Activated CD4-positive, alpha-beta T cell treated with anti-CD3 and anti-CD28 coated beads, Interleukin-2, amount 50 U/mL, for 24 hours (primary cell): ENCODE results near the gene ASMTL.
"Not testable (repeated sequence)": the region's sequence is repeated elsewhere in the genome, so short reads cannot be mapped to it uniquely, and the experiment has no call there.

Experiments used
- DNase-seq, 2 donors: peaks; one replicate each; pipeline ENCODE4 v3.0.0-alpha.2; 2020; ENCODE audit warnings: low read depth in 1 of 2, low spot score in 1 of 2

Gene ASMTL

DNA sequence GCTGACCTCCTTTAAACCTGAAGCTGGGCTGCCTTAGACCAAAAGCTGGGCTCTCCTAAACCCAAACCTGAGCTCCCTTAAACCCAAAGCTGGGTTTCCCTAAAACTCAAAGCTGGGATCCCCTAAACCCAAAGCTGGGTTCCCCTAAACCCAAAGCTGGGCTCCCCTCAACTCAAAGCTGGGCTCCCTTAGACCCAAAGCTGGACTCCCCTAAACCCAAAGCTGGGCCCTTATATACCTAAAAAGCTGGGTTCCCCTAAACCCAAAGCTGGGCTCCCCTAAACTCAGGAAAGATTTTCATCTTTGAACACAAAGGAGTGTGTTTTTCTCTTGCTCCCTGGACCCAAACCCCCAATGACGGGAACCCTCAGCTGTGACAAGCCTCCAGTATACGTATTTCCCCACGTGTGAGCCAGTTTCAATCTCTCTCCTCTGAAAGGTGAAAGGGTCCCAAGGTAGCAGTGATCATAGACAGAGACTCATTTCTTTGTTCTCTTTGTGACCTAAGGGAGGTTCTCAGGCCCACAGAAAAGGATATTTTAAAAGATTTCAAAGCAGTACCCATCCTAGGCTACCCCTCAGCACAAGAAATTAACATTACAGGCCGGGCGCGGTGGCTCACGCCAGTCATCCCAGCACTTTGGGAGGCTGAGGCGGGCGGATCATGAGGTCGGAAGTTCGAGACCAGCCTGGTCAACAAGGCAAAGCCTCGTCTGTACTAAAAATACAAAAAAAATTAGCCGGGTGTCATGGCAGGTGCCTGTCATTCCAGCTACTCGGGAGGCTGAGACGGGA, 31.3 kb upstream of the ASMTL start:
- no peak for DNase-seq

DNA sequence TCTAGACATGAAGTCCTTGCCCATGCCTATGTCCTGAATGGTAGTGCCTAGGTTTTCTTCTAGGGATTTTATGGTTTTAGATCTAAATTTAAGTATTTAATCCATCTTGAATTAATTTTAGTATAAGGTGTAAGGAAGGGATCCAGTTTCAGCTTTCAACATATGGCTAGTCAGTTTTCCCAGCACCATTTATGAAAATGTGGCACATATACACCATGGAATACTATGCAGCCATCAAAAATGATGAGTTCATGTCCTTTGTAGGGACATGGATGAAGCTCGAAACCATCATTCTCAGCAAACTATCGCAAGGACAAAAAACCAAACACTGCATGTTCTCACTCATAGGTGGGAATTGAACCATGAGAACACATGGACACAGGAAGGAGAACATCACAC, 29.8 kb upstream of the ASMTL start:
- not testable (repeated sequence) for DNase-seq

DNA sequence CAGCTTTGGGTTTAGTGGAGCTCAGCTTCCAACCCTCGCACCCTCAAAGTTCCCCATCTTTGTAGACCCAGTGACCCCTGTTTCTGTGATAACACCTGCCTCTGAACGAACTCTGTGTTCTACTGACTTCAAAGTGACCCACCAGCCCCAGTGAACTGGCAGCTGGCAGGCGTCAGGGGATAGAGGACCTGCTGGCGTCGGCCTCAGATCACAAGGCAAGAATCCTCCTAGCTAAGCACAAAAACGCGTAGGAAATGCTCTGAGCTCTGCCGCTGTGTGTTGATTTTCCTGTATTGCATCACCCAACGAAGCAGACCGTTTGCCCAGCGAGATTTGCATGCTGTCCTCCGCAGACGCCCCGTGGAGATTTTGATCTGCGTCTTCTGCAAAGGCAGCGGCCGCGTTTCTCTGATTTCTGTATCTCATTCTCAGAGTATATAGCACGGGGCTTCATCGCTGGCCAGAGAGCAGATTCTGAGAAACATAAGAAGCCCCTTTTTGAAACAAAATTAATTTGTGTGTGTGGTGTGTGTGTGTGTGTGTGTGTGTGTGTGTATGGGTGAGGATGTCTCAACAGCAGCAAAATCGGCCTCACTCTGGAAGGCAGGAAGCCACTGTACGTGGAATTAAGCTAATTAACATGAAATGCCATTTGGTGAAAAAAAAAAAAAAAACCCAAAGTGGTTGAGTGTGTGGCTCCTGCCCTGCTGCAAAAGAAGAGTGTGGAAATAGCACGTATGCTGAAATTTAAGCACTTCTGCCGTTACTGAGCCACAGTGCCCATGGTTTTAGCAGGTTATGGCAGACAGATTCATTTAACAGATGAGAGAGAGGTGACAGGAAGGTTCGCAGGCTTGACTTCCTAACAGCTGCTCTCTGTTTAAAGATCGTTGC, 29.2 kb upstream of the ASMTL start:
- DNase-seq: peak; percentile 50 to 71

DNA sequence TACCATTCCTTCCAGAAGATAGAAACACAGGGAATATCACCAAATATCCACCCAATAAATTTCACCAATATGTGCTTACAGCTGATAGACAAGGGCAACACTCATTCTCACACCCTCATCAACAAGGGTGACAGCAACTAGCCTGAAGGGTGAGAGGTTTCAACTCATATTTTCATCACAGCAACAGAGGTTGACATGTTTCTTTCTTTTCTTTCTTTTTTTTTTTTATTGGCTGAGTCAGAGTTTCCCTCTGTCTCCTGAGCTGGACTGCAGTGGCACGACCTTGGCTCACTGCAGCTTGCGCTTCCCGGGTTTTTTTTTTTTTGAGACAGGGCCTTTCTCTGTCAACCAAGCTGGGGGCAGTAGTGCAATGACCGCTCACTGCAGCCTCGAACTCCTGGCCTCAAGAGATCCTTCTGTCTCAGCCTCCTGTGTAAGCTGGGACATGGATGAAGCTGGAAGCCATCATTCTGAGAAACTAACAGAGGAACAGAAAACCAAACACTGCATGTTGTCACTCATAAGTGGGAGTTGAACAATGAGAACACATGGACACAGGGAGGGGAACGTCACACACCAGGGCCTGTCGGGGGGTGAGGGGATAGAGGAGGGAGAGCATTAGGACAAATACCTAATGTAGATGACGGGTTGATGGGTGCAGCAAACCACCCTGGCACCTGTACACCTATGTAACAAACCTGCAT, 27.5 kb upstream of the ASMTL start:
- DNase-seq: no peak

DNA sequence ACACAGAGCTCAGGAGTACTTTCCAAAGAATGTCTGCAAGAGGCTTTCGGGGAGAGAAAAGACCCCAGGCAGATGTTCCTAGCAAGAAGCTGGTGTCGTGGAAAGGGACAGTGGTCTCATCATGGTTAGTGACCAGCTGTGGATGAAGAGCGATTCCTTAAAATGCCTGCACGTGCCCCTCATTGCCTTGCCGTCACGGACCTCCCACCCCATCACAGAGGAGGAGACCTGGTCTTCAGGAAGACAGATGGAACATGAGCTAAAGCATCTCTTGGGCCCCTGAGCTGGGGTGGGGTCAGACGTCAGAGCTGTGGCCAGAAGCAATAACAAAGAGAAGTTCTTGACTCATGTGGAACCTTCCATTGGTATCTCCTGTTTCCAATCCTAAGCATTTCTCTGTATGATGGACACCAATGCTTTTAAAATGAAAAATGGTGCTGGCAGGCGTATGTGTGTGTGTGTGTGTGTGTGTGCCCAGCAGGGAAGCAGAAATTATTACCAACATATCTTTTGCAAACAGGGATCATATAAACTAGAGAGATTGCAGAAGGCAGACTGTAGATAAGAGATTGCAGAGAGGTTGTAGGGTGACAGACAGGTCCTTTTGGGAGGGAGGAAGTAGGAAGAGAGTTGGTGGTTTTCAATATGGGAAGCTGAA, 25.2 kb upstream of the ASMTL start:
- DNase-seq: no peak

DNA sequence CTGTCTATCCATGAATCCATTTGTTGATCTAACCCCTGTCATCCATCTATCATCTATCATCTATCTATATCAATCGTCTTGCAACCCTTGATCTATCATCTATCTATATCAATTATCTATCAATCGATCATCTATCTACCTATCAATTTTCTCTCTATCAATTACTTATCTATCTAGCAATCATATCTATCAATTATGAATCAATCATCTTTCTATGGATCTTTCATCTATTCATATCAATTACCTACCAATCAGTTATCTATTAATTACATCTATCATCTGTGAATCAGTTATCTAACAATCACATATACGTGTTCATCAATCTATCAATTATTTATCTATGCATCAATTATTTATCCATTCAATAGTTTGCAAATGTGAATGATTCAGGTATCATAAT, 24.5 kb upstream of the ASMTL start:
- no peak for DNase-seq

DNA sequence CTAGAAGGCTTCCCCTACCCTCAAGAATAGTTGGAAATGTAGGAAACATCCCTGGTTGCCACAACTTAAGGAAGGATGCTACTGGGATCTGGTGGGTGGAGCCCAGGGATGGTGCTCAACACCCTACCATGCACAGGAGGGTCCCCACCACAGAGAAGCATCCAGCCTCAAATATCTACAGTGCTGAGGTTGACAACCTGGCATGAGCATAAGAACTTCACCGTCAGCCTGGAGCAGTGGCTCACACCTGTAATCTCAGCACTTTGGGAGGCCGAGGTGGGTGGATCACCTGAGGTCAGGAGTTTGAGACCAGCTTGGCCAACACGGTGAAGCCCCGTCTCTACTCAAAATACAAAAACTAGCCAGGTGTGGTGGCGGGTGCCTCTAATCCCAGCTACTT, 24.0 kb upstream of the ASMTL start:
- DNase-seq: no peak

DNA sequence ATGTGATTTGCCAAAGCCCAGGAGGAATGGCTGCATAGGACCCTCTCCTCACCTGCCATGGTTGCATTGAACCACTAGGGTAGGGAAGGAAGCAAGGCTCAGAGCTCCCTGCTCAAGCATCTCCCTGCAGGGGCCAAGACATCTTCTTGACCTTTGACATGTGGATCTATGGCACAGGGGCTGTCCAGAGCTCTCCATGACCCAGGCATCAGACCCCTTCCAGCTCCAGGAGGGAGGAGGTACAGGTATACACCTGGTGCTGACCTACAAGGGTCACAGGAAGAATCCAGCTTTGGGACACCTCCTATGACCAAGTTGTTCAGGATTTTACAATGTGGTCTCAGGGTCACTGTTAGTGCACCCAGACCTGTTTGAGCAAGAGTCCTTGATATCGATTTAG, 23.2 kb upstream of the ASMTL start:
- no peak for DNase-seq

DNA sequence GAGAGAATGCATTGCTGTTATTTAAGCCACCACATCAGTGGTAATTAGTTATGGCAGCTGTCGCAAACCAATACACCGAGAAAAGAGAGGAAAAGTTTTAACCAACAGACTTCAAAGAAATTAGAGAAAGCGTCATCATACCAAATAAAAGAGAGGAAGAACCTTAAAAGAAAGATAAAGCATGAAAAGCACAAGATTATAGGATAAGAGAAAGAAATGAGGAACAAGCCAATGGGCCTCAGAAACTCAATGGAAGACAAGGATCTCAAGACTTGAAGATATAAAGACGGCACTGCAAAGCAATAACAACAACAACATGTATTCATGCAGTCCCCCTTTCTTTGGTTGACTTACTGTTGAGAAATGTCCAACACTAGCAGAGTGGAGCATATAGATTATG, 22.8 kb upstream of the ASMTL start:
- DNase-seq: no peak

DNA sequence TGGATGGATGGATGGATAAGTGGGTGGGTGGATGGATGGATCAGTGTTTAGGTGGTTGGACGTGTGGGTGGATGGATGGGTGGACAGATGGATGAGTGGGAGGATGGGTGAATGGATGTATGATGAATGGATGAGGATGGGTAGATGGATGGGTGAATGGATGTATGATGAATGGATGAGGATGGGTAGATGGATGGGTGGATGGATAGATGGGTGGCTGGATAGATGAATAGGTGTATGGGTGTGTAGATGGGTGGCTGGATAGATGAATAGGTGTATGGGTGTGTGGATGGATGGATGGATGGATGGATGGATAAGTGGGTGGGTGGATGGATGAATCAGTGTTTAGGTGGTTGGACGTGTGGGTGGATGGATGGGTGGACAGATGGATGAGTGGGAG, 21.9 kb upstream of the ASMTL start:
- not testable (repeated sequence) for DNase-seq

DNA sequence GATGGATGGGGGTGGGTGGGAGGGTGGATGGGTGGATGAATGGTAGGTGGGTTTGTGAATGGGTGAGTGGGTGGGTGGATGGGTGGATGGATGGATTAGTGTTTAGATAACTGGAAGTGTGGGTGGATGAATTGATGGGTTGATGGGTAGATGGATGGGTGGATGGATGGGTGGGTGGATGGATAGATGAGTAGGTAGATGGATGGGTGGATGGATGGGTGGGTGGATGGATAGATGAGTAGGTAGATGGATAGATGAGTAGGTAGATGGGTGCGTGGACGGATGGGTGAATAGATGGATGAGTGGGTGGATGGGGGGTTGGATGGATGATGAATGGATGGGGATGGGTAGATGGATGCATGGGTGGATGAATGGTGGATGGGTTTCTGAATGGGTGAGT, 20.3 kb upstream of the ASMTL start:
- no peak for DNase-seq

DNA sequence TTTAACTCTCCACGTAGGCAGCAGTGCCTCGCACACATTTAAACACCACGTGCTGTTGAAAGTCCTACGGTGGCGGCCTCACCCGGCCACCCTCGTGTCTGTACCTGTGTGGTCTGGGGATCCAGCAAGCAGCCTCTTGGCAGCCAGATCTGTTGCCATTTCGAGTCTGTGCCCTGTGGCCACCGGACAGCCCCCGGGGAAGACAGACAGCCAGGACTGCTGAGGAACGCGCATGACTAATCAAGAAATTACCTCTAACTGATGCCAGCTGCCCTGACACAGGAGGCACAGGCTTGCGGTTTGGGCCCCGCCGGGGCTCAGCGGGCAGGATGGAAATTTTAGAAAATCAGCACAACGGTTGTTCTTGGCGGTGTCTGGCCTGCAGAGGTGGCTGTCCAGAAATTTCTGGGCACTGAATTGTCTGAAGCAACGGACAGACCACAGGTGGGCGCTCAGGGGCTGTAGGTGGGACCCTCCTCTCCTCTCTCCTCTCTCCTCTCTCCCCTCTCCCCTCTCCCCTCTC, 15.6 kb upstream of the ASMTL start:
- peak; percentile 50 to 63 for DNase-seq

DNA sequence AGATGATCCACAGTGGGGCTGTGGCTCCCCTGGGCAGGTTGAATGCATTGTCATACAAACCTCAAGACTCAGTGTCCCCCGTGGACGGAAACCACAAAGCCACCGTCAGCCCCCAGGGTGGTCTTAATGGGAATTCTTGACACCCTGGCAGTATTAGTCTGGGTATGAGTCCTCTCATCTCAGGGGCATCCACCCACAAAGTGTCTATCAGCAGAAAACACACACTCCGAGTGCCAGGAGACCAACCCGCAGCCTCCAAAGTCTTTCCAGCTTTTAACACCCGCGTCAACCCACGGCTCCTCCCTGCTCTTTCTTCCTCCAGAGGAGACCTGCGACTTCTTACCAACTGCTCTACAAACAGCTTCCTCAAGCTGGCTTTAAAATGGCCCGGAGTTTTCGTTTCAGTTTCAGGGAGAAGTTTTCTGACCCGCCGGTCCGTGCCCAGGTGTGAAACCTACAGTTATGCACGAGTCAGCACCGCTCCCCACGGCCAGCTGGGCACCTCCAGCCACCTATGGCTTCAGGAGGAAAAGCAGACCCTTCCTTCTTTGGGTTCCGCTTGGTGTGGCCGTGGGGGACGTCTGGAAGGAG, 14.4 kb upstream of the ASMTL start:
- DNase-seq: no peak

DNA sequence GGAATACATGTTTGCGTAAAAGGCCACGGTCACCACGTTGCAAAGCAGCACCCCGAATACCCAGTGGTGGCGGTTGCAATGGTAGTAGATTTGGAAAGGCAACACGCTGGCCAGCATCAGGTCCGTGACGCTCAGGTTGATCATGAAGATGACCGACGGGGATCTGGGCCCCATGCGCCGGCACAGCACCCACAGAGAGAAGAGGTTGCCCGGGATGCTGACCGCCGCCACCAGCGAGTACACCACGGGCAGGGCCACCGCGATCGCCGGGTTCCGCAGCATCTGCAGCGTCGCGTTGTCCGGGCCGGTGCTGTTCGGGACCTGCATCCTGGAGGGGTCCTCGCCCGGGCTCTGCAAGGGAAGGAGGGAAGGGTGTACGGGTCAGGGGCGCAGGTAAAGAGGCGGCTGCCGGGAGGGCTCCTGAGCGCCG, 13.5 kb upstream of the ASMTL start:
- DNase-seq: no peak

DNA sequence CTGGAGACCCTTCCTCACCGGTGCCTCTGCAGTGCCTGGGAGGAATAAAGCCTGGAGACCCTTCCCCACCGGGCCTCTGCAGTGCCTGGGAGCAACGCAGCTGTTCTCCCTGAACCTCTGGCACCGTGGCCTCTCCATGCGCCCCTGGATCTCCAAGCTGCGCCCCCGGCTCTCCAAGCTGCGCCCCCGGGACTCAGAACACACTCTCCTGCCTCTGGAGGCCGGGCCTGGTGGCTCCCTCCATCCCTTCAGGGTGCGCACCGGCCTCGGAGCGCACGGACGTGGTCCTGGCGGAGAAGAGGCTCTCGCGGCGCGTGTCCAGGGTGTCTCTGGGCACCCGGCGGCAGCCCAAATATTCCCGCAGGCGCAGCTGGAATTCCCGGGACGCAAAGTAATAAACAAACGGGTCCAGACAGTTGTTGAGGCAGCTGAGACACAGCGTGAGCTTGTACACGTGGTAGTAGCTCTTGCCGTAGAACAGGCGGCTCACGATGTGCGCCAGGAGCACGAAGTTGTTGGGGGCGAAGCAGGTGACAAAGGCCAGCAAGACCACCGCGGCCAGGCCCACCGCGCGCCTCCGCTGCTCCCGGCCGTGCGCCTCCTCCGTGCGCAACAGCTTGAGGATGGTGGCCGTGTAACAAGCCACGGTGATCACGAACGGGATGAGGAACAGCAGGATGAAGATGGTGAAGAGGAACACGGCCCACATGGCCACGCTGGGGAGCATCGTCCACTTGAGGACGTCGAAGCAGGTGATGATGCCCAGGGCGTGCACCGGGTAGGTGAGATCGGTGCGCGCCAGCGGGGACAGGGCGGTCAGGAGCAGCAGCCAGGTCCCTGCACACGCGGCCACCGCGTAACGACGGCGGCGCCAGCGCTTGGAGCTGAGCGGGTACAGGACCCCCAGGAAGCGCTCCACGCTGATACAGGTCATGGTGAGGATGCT, 12.8 kb upstream of the ASMTL start:
- no peak for DNase-seq

DNA sequence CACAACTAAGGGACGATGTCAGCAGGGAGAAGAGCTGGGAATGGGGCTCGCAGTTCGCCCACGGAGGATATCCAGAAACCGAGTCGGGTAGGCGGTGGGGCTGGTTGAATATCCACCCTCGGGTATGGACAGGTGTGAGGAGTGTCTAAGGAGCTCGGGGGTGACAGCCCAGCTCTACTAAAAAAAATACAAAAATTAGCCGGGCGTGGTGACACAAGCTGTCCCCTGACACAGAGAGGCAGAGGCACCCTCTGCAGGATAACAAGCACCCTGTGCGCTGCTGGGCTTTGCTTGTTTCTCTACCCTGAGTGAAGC, 12.2 kb upstream of the ASMTL start:
- no peak for DNase-seq

DNA sequence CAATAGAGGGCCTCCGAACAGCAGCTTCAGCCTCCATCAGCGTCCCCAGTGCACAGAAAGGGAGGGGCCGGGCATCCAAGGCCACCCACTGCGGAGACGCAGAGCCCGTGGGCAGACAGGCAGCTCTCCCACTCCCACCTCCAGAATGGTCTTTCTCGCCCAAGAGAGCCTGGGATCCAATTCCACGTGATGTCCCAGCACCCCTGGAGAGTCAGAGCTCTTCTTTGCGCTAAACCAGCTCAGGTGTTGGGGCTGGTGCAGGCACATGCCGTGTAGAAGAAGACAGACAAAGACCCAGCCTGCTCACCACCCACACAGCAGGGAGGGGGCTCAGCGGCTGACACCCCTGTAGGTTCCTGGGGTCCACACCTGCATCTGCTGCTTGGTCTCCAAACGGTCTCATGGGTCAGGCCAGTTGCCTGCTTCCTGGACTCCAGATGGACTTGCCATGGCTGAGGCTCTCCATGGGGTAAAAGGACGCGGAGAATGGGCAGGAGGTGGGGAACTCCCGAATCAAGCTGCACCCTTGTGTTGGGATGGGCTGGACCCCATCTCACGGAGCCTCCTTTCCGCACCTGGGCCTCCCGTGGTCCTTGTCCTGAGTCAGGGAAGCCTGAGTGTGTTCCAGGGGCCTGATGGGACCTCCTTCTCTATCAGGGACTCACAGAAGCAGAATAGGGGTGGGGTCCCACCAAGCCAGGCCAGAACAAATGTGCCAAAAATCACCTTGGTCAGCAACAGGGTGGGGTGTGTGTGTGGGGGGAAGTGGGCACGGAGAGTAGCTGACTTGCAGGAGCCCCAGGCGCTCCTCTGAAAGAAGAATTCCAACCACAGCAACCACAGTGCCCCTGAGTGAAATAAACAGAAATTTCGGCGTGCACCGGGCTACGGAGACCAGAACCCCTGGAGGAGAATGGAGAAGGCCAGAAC, 11.6 kb upstream of the ASMTL start:
- no peak for DNase-seq

DNA sequence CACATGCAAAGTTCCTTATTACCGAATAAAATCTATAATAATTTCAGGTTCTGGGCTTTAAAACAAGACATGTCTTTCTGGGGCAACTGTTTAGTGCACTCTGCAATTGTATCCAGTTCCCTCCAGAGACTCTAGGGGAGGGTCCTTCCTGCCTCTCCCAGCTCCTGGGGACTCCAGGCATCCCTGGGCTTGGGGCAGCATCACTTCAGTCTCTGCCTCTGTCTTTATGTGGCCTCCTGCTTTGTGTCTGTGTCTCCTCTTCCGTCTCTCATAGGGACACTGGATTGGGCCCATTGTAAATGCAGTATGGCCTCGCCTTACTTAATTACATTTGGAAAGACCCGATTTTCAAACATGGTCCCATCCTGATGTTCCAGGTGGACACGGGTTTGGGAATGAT, 10.9 kb upstream of the ASMTL start:
- DNase-seq: no peak
